Stimulated activated CD4-positive, alpha-beta T cell treated with anti-CD3 and anti-CD28 coated beads, Interleukin-15, amount 100 ng/mL, for 48 hours (primary cell): Measurements from ENCODE around the gene CORO1A.
"Not testable (repeated sequence)": the region's sequence is repeated elsewhere in the genome, so short reads cannot be mapped to it uniquely, and the experiment has no call there.

Experiments used
- DNase-seq, 2 donors: peaks; one replicate each; pipeline ENCODE4 v3.0.0-alpha.2; 2020; ENCODE audit warnings: low read depth in 2 of 2

Gene CORO1A

DNA sequence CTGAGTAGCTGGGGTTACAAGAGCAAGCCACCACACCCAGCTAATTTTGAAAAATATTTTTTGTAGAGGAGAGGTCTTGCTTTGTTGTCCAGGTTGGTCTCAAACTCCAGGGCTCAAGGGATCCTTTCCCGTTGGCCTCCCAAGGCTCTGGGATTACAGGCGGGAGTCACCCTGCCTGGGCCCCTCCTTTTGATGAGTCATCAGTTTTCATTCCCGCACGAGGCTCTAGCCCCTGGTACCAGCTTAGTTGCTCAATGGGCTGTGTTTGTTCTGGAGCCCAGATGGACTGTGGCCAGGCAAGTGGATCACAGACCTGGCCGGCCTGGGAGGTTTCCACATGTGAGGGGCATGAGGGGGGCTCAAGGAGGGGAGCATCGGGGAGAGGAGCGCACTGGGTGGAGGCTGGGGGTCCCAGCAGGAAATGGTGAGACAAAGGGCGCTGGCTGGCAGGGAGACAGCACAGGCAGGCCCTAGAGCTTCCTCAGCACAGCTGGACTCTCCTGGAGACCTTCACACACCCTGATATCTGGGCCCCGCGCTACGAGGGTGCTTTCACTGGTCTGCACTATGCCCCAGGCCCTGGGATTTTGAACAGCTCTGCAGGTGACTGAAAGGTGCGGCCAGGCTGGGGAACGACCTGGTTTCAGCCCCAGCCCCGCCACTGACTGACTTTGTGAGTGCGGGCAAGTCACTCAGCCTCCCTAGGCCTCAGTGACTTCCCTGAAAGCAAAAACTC is 16.4 kb downstream of the CORO1A start:
- not testable (repeated sequence) for DNase-seq

DNA sequence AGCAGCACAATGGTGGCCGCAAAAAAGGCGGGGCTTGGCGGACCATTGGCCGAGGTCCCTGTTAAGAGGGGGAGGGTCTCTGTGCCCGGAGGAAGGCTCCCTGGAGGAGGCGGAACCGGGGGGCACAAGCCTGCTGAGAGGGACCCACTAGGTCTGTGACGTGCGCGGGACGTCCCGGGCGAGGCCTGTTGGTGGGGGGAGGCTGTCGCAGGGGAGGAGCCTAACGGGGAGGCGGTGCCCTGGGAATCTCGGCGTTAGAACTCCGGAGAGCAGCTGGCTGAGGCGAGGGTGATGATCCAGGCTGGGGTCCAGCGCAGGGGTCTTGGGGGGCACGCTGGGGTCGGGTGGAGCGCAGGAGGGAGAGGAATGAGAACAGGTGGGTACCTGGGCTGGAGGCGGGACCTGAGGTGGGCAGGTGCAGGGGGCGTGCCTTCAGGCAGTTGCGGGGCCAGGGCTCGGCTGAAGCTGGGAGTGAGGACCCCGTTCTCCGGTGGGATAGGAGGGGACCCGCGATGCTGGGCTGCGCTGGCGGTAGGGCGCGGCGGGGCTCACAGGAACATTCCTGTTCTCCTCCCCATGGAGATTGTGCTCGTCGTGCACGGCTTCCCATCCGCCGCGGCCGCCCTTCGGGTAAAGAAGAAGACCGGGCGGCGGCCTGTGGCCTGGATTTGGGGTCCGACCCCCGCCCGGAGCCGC is 22.3 kb downstream of the CORO1A start:
- not testable (repeated sequence) for DNase-seq

GRCh38 chr16:30206252-30206651 is 22.9 kb downstream of the CORO1A start:
- not testable (repeated sequence) for DNase-seq

GRCh38 chr16:30207063-30207704 is 23.8 kb downstream of the CORO1A start:
- DNase-seq, result not testable (repeated sequence)

DNA sequence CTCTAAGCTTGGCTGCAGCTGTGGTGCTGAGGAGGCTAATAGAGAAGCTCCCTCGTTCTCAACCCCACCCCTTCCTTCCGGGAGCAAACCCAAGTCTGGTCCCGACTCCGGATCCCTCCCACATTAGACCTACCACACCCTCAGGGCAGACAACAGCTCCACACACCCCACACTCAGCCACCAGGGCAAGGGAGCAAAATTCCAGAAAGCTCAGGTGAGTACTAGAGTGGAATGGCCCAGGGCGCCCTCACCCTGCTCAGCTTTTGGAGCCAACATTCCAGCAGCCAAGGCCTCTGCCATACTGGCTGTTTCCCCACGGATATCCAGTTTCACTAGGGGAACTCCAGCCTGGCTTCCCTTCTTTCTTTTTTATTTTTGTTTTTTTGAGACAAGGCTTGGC is 25.6 kb downstream of the CORO1A start:
- not testable (repeated sequence) for DNase-seq

DNA sequence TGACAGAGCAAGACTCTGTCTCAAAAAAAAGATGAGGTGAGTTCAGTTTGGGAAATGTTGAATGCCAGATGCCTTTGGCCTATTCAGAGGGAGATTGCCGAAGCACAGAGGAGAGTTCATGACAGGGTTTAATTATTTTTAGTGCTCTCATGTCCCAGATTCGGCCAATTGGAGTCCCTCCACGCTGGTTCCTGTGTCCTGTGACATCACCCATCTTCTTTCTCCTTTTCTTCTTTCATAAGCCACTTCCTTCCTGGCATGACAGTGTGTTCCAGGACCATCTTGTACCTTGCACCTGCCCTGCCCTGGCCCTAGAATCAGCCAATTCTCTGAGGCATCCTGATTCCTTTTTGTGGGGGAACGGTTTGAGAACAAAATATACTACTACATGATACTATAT is 28.0 kb downstream of the CORO1A start:
- DNase-seq, result not testable (repeated sequence)

DNA sequence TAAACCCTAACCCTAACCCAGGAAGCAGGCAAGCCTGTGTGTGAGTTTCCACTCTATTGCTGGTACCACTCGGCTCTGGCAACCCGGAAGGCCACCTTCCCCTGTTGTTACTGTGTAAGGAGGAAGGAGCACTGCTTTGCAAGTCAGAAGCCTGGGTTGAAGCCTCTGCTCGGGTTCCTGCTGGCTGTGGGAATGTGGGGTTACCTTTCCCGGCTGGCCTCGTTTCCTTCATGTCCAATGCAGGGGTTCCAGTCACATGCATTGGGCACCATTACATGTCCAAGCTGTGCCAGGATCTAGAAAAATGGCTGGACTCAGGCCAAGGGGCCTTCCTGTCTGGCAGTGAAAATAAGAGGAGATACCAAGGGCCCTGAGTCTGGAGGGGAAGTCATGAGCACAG is 33.7 kb downstream of the CORO1A start:
- DNase-seq, result not testable (repeated sequence)
